ENCODE measurements around the gene ITGA2B.
"Not testable (repeated sequence)": the region's sequence is repeated elsewhere in the genome, so short reads cannot be mapped to it uniquely, and the experiment has no call there.

ITGA2B gene

DNA sequence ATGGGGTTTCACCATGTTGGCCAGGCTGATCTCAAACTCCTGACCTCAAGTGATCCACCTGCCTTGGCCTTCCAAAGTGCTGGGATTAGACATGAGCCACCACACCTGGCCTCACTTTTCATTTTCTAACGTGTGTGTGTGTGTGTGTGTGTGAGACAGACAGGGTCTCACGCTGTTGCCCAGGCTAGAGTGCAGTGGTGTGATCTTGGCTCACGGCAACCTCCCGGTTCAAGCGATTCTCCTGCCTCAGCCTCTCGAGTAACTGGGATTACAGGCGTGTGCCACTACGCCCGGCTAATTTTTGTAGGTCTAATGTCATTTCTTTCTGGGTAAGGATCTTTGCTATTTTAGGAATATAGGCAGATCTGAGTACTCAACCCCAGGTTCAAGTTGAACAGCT, 4.7 kb upstream of the ITGA2B start:
- DNase-seq (ENCODE audit: extremely low read depth in 1 of 2, low read depth in 1 of 2) = not testable (repeated sequence)

DNA sequence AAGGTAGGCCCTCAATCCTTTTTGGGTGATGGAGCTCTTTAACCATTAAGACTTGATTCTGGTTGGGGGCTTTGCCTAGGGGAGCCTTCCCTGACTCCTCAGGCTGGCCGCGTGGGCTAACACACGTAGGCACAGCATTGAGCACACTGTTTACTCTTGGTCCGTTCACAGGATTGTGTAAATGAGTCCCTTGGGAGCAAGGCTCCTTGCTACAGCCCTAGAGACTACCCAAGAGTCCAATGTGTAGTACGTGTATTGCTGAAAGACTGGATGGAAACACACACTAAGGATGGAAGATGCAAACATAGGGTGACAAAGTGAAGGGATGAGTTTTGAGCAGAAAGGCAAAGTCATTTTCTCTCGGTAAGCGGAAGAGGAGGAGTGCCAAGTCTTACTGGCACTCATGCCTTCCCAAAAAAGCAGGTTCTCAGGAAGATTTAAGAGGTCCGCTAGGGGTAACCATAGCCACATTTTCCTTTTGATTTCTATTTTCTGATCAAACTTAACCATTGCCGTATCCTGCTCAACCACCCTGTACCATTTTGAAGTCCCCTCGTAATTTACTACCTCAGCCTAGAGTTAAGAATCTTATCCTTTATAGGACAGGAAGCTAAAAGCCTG, 911 bp upstream of the ITGA2B start:
- DNase-seq (ENCODE audit: extremely low read depth in 1 of 2, low read depth in 1 of 2) = no peak

DNA sequence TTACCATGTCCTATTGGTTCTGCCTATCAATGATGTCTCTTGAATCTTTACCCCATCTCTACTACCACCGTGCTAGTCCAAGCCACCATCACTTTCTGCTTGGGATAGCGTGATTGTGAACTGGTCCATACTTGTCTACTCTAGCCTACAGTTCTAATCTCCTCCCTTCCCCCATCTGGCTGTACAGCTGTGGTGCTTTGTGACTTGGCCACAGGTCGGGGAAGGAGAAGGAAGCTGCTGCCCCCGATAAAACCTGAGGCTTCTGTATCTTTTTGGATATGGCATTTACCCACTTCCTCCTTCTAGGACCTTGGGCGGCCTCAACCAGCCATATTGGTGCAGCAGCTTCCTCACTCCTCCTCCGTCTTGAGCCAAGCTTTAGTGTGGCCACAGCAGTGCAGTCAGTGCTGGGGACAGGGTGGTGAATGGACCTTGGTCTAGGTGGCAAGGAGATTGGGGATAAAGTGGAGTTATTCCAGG, 314 bp upstream of the ITGA2B start:
- no peak for DNase-seq (ENCODE audit: extremely low read depth in 1 of 2, low read depth in 1 of 2)

DNA sequence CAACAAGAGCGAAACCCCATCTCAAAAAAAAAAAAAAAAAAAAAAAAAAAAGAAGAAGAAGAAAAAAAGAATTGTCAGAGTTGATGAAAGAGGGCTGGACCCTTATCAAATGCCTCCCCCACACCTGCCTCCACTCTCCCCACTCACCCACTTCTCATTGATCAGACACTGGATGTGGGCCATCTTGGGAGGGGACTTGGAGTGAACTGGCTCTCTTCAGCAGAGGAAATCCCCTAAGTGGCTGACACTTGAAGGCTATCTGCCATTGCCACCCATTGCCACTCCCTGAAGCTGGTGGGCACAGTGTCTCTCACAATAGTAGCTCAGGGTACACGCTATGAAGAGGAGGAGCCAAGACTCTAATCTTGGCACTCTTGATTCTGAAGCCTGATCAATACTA, 1.6 kb downstream of the ITGA2B start:
- no peak for DNase-seq (ENCODE audit: extremely low read depth in 1 of 2, low read depth in 1 of 2)

DNA sequence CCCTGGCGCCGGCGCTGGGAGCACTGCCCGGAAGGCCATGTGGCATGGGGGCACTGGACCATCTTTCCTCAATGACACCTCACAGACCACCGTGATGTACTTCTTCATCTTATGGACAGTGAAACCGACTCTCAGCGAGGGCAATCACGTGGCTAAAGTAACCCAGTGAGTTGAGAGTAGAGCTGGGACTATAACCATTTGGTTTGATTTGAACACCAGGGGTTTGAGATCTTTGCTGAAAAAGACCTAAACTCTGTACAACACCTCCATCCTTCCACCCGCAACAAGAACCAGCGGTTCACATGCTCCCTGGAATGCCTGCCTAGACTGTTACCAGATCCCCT, 3.3 kb downstream of the ITGA2B start:
- no peak for DNase-seq (ENCODE audit: extremely low read depth in 1 of 2, low read depth in 1 of 2)

DNA sequence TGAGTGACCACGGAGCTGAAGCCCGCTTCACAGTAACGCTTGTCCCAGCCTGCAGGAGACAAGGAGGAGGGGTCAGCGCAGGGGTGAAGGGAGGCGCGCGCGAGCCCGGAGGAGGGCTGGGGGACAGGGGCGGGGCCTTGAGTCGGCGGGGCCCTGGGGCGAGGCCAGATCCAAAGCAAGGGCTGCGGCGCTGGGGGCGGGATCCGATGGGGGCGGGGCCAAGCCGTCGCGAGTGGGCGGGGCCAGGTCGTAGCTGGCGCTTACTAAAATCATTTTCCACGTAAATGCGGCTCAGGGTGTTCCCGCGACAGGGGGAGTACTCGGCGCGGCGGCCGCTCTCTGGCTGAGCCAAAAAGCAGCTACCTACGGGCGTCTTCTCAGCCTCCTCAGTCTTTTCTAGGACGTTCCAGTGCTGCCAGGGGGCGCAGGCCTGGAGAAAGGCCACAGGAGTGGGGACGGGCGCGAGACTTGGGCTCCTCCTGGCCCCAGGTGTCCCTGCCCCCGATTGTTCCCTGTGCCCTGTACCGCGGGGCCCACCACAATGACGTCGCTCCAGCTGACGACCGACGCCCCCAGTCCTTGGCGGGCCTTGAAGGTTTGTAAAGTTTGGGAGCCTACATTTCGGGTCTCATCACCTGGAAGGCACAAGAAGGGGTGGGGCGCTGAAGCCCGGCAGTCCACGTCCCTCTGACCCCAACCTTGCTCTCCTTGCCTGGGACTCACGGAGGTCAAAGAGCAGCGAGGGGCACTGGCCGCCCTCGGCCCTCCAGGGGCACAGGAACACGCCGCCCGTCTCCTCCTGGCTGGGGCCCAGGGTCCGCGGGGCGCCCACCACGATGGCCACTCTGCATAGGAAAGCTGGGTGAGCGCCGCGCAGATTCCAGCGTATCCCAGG, 3.9 kb downstream of the ITGA2B start:
- DNase-seq (ENCODE audit: extremely low read depth in 1 of 2, low read depth in 1 of 2) = peak; percentile 59 to 77

DNA sequence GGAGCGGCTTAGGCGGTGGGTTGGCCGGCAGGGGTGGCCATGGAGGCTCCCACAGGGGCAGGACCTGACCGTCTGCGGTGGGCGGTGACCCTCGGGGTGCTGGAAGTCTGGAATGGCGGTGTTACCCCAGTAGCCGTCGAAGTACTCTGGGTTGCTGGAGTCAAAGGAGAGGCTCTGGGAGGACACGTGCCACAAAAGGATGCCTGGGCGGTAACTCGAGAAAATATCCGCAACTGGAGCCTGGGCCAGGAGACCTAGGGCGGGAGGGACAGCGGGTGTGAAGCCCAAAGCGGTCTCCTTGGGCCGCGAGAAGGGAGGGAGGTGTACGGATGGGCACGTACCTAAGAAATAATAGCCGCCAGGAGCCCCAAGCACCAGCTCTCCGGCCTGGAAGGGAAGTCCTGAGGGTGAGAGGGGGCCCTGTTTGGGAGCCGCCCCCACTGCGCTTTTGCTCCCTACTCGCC, 4.6 kb downstream of the ITGA2B start:
- no peak for DNase-seq (ENCODE audit: extremely low read depth in 1 of 2, low read depth in 1 of 2)

DNA sequence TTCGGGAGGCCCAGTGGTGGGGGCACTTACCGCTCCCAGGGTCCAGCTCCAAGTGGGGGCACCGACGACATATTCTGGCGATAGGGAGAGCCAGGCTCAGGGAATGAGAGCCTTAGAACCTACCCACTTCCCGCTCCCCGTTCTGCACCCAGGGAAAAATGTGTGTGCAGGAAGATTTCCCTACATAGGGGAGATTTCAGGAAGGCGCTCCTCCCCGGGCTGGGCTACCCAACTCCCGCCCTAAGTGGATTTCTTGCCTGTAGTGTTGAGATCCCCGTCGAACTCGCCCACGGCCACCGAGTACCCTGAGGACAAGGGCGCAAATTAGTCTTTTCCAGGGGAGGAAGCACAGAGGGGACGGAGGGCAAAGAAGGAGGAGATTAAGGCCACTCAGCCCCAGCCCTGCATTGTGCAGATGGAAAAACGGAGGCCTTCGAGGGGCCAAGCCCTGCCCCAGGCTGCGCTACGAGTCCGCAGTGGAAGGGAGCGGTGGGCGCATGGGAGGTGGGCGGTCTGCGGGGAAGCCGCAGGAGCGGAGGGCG, 5.1 kb downstream of the ITGA2B start:
- no peak for DNase-seq (ENCODE audit: extremely low read depth in 1 of 2, low read depth in 1 of 2)

DNA sequence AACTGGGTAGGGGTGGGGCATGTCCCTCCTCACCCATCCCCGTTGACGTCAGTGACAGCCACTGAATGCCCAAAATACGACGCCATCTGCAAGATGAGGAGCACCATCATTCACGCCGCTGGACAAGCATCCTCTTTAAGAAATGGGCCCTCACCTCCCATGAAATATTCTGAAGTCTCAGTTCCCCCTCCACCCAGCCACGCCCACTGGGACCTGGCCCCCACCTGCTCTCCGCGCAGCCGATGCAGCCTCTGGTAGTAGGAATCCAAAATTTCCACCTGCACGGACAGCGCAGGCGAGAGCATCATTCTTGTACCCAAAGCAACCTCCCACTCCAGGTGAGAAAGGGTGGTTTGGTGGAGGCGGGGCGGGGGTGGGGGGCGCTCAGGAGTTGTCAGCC, 5.6 kb downstream of the ITGA2B start:
- DNase-seq (ENCODE audit: extremely low read depth in 1 of 2, low read depth in 1 of 2) = no peak

DNA sequence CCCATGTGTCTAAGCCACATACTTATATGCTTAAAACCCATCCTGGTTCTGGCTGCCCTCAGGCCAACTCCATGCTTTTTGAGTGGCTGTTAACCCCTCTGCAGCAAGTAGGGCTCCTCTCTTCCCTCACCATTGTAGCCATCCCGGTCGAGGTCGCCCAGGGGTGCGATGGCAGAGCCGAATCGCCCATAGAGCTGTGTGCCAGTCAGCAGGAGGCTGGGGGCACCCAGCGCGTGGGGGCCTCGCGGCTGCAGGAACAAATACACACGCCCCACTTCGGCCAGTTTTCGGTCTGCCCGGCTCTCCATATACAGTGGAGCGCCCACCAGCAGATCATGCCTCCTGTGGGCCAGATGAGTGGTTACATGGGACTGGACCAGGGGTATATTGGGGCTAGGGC, 6.1 kb downstream of the ITGA2B start:
- no peak for DNase-seq (ENCODE audit: extremely low read depth in 1 of 2, low read depth in 1 of 2)

DNA sequence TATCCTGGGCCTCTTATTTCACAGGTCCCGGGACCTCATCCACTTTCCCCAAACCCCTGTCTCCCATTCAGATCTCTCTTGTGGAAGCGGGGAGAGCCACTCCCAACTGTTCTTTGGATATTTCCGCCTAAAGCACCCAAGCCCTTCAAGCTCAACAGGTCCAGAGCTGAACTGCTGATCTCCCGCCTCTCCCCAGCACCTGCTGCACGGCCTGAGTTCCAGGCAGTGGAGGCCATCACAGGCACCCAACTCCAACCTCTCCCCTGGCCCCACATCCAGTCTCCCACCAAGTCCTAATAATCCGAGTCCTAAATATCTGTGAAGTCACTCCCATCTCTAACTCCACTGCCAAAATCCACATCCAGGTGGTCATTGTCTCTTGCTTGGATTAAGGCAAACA, 6.5 kb downstream of the ITGA2B start:
- DNase-seq (ENCODE audit: extremely low read depth in 1 of 2, low read depth in 1 of 2) = no peak

DNA sequence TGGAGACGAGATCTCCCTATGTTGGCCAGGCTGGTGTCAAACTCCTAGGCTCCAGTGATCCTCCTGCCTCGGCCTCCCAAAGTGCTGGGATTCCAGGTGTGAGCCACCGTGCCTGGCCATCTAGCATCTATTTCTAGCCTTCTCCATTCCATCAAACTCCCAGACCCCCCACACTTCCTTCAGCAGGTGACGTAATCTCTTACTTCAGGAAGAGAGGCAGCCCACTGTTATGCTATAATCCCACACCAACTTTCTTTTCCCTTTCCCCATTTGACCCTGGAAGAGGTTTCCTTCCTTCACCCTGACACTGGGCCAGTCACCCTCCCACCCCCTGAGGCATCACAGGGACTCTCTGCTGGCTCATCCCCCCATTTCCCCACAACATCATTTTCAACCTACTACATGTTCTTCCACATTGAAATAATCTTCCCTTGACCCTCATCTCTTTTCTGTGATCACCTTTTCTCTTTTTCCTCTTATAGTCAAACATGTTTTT, 7.6 kb downstream of the ITGA2B start:
- no peak for DNase-seq (ENCODE audit: extremely low read depth in 1 of 2, low read depth in 1 of 2)

DNA sequence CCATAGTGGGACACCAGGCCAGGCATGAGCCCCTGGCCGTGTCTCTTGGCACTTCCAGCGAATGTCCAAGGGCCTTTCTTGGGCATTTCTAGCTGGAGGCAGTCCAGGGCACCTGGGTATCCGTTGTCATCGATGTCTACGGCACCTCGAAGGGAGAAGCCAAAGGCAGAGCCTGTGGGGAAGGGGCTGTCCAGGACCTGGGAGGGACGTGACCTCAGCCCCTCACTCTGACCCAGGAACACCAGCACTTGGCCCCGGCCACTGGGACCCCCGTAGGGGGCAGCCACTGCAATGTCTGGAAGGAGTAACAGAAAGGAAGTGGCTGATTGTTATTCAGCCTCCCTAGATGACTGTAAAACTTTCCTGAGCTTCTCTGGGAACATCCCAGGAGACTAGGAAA, 8.7 kb downstream of the ITGA2B start:
- no peak for DNase-seq (ENCODE audit: extremely low read depth in 1 of 2, low read depth in 1 of 2)

DNA sequence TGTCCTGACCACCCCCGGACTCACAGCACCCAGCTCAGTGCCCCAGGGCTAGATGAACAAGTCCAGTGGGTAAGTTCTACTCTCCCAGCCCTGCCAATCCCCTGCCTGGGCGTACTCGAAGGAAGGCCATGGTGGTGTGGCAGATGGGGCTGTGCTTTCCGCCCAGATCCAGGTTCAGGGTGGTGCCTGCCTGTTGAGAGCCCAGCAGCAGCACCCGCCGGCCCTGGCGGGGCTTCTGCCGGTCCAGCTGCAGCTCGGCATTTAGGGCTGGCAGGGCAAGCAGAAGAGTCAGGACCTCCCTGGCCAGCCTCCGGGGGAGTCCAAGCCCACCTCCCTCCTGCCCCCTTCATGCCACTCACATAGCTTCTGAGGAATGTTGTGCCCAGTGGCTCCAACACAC, 9.6 kb downstream of the ITGA2B start:
- no peak for DNase-seq (ENCODE audit: extremely low read depth in 1 of 2, low read depth in 1 of 2)

DNA sequence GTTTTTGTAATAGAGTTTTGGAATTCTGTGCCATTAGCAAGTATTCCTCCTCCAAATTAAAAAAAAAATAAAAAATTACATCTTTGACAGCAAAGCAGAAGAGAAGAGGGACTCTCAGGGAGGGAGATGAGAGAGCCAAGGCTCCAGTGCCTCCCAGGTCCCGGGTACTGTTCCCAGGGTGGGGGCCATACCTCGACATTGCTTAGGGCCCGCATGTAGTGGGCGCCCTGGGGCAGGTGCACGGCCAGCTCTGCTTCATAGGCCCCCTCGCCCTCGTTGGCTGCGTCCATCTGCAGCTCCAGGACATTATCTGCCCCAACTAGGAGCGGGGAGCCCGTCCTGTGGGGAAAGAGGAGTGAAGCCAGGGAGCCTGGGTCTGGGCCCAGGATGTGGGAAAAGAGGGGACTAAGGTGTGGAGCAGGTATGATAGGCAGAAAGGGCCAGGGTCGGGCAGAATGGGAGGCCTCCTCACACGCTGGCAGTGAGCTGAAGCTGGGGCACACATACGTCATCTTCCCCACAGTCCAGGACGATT, 11.2 kb downstream of the ITGA2B start:
- no peak for DNase-seq (ENCODE audit: extremely low read depth in 1 of 2, low read depth in 1 of 2)

DNA sequence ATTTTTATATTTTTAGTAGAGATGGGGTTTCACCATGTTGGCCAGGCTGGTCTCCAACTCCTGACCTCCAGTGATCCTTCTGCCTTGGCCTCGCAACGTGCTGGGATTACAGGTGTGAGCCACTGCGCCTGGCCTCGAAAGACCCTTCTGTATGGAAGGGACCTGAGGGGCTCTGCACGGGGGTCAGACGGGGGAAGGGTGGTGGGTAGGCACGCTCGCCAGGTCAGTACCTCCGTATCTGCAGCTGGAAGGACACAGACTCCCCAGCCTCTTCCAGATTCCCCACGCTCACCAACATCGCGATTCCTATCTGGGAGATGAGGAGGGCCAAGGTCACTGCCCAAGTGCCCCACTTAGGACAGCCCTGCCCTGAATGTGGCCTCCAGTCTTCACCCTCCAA, 12.7 kb downstream of the ITGA2B start:
- no peak for DNase-seq (ENCODE audit: extremely low read depth in 1 of 2, low read depth in 1 of 2)

DNA sequence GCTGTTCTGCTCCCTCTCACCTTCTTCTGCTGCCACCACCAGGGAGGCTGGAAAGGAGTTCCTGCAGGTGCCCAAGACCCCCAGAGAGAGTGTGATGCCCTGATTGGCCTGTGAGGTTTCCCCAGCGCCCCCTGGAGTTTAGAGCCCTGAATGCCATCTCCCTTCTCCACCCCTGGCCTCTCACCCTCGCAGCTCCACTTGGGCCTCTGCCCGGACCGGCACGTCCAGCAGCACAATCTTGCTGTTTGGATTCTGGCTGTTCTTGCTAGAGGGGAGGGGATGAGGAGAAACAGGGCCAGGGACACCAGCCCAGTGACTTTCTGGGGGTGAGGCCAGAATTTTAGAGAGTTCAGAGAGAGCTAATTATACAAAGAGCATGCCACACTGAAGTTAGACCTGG, 13.3 kb downstream of the ITGA2B start:
- no peak for DNase-seq (ENCODE audit: extremely low read depth in 1 of 2, low read depth in 1 of 2)

DNA sequence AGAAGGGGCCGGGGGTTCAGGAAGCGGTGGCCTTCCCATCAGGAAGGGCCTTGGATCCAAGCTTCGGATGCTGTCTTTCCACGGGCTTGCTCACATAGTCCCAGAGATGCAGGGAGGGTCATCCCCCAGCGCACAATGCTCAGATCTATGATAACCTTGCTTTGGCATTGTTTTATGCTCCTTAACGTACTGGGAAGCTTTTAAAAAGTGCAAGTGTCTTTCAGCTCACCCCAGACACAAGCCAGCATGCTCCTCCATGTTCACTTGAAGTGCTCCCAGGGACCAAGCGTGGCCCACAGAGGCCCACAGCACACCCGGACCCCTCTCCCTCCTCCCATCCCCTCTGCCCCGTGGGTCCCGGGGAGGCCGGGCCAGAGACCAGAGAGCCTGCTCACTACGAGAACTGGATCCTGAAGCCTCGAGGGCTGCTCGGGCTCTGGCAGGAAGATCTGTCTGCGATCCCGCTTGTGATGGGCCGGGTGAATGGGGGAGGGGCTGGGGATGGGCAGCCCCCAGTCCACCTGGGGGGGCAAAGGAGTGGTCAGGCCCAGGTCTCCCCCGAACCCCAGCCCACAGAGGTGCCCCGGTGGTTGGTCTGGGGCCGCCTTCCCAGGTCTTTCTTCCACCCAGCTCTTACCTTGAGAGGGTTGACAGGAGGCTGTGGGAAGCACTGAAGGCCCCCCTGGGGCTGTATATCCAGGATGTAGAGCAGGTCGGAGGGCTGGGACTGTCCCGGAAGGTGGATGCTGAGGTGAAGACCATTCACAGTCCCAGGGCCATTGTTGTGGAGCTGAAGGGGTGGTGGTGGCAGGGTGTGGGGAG, 14.0 kb downstream of the ITGA2B start:
- DNase-seq (ENCODE audit: extremely low read depth in 1 of 2, low read depth in 1 of 2) = no peak

DNA sequence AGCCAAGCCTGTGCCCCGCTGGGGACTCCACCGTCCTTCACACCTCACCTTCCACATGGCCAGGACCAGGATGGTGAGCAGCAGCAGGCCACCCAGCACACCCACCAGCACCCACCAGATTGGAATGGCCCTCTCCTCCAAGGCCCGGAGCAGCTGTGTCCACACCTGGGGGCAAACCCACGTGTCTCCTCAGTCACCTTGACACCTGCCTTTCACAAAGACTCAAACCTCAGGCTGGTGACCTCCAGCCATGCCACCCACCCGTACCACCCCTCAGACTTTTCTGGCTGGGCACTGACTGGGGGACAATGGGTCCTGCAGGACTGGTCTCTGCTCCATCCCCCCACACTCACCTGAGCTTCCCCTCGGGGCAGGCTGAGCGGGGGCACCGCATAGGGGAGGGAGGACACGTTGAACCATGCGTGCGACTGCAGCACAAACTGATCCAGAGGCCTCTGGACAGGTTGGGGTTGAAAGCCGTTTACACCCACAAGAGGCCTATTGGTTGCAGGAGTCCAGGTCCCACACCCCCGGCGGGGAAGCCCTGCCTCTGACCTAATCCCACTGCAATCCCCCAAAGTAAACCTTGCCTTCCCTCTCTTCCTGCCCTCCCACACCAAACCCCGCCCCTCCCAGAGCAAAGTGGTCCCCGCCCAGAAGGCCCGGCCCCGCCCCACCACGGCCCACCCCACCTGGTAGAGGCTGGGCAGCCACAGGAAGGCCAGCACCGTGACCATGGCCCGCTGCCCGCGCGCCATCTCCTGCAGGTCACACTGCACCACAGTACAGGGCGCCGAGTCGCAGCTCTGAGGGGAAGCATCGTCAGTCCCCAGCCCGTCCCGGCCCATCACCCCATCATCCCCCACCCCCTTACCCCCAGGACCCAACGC, 14.9 kb downstream of the ITGA2B start:
- DNase-seq (ENCODE audit: extremely low read depth in 1 of 2, low read depth in 1 of 2) = no peak

DNA sequence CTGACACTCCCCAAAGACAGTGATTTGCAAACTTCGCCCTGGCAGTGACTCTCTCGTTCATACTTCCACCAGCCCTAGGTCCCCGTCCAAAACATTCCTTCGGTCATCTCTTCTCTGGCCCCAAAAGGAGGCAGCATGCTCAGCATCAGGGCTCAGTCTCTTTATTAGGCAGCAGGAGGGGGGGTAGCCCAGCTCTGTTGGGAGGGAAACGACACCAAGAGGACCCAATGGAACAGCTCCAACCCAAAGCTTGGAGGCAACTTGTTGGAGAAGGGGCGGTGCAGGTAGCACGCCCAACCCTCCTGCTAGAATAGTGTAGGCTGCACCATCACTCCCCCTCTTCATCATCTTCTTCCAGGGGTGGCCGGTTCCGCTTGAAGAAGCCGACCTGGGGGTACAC, 17.4 kb downstream of the ITGA2B start:
- DNase-seq (ENCODE audit: extremely low read depth in 1 of 2, low read depth in 1 of 2) = no peak
